Fibroblast of skin of right quadriceps (primary cell): ENCODE data around the gene MYL6B.

Experiments
- DNase-seq: peaks from one replicate; pipeline ENCODE4 v3.0.0-alpha.2; 2013

MYL6B gene

DNA sequence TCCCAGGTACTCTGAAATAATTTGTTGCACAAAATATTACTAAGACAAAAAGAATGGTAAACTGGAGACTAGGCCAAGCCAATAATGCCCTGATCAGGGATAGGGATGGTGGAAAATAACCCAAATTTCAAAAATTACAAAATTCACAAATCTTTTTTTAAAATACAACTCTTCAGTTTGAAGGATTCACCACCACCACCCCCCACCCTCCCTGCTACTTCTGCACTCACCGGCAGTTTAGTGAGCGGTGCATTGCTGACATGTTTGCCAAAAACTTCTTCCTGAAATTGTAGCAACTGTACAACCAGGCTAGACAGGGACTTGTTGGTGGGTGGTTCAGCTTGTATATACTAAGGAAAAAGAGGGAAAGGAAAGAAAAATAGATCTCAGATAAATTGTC lies 34.6 kb downstream of the MYL6B start:
- no peak for DNase-seq

- DNase-seq: no peak
Measured at GRCh38 chr12:56188131-56188777, 35.9 kb downstream of the MYL6B start.

- no peak for DNase-seq
Measured at GRCh38 chr12:56188778-56189098, 36.4 kb downstream of the MYL6B start.

DNA sequence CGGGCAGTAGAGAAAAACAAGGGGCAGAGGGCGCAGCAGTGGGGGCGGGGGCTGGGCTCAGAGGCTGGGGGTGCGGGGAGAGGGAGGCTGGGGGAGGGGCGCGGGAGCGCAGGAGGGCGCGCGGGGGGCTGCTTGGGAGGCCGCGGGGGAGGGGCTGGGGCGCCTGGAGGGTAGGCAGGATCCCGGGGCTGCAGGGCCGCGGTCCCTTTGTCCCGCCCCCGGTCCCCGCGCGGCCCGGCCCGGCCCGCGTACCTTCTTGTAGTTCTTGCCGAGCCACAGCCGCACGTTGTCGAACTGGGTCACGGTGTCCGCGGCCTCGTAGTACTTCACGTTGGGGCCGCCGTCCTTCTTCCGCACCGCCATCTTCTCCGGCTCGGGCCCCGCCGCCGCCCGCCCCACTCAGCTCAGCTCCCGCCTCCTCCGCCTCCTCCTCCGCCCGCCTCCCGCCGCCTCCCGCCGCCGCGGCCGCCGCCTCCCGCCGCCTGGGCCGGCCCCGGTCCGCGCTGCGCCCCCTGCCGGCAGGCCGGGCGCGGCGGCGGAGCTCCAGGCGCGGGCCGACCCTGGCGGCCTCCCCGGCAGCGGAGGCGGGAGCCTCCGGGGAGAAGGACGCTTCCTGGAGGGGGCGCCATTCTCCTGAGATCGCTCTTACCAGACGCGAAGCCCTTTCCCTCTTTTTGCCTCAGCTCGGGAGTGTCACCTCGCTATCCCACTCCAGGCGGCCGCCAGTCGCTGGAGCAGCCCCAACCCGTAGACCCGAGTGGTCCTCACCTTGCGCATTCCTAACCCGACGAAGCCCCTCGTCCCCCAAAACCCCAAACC lies 36.9 kb downstream of the MYL6B start, which contains the start of gene SMARCC2:
SMARCC2 (minus strand) TSS at position 385 of the 819 bp plus-strand sequence; CDS start at position 363, 22 bp downstream.
- peak; percentile 86 for DNase-seq

DNA sequence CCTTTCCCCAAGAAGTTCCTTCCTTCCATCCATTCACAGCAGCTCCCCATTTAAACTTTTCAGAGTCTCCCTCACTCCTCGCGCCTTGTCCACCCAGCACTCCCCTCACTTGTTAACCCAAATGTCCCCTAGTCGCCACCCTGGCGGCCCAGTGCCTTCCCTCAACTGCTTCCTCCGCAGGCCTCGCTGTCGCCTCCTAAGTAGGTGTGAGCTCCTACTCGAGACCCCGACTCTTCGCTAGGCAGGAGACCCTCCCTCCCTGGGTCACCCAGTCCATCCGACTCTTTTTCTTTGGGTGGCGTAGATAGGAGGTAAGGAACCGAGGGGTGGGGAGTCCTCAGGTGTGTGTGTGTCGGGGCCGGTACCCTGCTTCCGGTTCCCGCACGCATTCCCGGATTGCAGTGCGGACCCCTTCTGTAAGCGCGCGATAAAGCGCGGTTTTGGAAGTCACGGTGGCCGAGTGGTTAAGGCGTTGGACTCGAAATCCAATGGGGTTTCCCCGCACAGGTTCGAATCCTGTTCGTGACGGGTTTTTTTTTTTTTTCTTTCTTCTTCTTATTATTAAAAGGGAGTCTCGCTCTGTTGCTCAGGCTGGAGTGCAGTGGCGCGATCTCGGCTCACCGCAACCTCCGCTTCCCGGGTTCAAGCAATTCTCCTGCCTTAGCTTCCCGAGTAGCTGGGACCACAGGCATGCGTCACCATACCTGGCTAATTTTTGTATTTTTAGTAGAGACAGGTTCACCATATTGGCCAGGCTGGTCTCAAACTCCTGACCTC lies 37.7 kb downstream of the MYL6B start:
- peak; percentile 89 for DNase-seq

GRCh38 chr12:56190695-56191155 lies 38.3 kb downstream of the MYL6B start:
- no peak for DNase-seq

- DNase-seq: no peak
Measured at GRCh38 chr12:56192582-56192981, 40.2 kb downstream of the MYL6B start.

GRCh38 chr12:56193025-56193578 lies 40.7 kb downstream of the MYL6B start:
- DNase-seq: peak; percentile 82

- DNase-seq: peak; percentile 94
Measured at GRCh38 chr12:56196818-56197550, 44.6 kb downstream of the MYL6B start.

DNA sequence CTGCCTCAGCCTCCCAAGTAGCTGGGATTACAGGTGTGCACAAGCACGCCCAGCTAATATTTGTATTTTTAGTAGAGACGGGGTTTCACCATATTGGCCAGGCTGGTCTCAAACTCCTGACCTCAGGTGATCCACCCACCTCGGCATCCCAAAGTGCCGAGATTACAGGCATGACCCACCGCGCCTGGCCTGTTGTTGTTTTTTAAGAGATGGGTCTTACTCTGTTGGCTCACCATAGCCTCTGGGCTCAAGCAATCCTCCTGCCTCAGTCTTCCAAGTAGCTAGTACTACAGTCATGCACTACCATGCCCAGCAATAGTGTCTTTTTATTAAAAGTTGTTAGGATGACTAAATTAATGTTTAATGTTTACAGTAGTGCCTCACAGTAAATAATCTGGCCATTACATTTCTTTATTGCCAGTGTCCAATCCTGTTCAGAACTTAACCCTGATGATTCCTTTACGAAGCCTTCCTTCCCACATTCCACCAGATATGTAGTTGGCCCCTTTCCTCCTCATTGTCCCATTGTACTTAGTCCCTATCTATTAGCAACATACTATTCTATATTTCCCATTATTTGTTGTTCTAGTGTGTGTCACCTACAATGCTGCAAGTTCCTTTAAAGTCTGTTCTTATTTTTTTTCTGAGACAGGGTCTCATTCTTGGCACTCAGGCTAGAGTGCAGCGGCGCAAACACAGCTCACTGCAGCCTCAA lies 45.7 kb downstream of the MYL6B start:
- DNase-seq: no peak

DNA sequence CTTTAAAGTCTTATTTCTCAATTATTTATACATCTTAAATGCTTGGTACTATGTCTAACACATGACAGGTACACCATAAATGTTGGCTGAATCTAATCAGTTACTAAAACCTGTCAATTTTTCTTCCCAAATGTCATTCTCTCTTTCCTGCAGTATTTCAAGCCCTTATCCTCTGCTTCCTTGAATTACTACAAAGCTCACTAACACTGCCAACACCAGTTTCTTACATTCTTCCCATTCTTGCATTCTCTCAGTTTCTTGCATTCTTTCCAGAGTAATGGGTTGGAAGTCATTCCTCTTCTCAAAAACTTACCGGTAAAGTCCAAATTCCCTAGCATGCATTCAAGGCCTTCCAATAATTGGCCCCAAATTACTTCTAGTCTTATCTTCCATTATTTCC lies 46.4 kb downstream of the MYL6B start:
- peak; percentile 11 for DNase-seq

DNA sequence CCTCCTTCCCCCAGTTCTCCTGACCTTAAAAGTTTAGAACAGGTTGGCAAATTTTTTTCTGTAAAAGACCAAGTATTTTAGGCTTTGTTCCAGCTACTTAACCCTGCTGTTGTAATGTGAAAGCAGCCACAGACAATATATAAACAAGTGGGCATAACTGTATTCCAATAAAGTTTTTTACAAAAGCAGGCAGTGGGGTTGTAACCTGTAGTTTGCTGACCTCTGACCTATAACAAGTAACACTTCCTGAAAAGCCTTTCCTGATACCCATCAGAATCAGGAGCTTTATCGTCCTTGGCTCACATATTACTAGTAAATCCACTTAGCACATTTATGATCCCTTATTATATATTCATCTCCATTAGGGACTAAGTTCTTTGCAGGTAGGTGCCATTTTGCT lies 50.0 kb downstream of the MYL6B start:
- no peak for DNase-seq

GRCh38 chr12:56202838-56203237 lies 50.5 kb downstream of the MYL6B start:
- no peak for DNase-seq

GRCh38 chr12:56204275-56204674 lies 51.9 kb downstream of the MYL6B start:
- no peak for DNase-seq

GRCh38 chr12:56205445-56205844 lies 53.1 kb downstream of the MYL6B start:
- no peak for DNase-seq

- peak; percentile 46 for DNase-seq
Measured at GRCh38 chr12:56206452-56207166, 54.2 kb downstream of the MYL6B start.
